GM18867 (cell line): ENCODE measurements around the gene ZC3HAV1.
A peak's percentile ranks its signal among the peaks of the same experiment; 100 is the strongest.
"Not testable (repeated sequence)": the region's sequence is repeated elsewhere in the genome, so short reads cannot be mapped to it uniquely, and the experiment has no call there.

Experiments used
- ATAC-seq: cut with Tn5 transposase; IDR thresholded peaks from one replicate; pipeline ENCODE4 v1.9.1; 2021; ENCODE audit warnings: mild to moderate bottlenecking, moderate library complexity; ENCODE audit not compliant: unreplicated experiment

ZC3HAV1 gene

DNA sequence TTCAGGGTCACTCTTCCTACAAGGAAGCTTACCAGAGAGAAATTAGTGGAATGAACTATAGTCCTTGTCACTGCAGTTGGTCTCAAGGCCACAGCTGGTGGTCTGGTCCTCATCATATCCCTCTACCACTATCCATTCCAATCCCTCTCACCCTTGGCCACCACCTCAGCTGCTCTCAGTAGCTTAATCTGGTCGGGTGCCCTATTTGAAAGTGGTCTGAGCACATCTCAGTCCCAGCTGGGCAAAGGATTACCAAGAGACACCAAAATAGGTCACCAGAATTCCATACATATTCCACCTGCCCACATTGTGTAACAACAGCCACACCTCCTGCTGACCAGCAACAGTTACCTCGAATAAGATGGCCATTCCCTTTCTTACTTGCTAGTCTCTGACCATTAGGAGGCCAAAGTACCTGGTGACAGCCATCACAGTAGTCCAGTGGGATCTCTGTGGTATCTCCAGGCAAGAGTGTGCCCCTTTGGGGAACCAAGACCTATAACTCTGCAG is 3.3 kb upstream of the ZC3HAV1 start:
- ATAC-seq, result no peak

DNA sequence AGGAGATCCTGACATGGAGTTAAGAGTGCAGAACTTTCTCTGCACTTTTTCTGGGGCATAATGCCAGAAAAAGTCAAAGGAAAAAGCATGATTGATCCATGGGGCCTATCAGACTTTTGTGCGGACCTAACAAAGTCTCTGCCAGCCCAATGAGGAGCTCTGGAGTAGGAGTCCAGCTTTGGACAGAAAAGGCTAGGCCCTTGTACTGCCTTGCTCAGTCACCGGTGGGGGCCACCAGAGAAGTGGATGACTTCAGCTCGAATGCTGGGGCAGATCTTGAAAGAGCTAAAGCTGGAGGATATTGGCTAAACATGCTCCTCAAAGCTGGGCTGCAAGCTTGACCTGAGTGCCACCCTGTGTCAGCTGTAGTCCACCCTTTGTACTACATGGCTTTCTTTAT is 2.8 kb upstream of the ZC3HAV1 start:
- no peak for ATAC-seq

DNA sequence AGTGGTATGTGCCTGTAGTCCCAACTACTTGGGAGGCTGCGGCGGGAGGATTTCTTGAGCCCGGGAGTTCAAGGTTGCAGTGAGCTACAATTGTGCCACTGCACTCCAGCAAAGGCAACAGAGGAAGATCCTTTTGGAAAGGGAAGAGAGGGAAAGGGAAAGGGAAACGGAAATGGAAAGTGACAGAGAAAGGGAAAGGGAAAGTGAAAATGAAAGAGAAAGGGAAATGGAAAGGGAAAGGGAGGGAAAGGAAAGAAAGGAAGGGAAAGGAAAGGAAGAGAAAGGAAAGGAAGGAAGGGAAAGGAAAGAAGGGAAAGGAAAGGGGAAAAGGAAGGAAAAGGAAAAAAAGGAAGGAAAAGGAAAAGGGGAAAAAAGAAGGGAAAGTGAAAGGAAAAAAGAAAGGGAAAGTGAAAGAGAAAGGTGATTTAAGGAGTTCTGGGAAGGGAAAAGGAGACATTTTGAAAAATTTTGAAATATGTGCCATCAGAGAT is 2.3 kb upstream of the ZC3HAV1 start:
- ATAC-seq, result no peak

DNA sequence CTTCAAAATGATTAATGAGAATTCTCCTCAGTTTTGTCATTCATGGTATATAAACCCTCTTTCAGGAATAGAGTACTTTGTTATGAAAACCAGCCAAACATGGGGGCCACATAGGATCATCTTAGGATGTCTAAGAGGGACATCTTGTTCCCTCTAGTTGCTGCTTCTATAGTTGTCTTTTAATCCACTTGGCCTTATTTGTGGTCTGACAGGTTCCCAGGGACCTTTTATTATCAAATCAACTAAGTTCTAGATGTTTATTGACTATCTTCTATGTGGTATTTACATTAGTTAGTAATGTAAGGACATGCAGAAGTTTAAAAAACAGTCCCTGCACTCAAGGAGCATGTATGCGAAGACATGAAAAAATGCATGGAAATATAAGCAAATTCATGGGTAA is 1.6 kb upstream of the ZC3HAV1 start:
- no peak for ATAC-seq

DNA sequence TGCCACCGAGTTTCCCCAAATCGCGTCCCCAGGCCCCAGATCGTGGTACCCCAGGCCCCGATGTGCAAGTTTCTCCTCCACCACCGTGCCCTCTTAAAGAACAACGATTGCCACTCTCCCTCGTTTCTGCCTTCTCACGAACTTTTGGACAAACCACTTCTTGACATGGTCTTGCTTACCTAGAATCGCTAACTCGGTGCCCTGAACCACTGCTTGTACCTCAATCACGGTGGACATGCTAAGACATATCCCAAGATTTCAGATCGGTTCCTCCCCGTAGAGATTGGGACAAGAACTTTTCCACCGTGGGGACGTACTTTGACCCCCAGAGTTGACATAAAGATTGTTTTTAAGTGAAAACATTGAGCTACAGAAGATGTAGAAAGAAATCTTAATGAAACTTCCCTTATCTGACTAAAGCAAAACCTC is 477 bp upstream of the ZC3HAV1 start:
- no peak for ATAC-seq

DNA sequence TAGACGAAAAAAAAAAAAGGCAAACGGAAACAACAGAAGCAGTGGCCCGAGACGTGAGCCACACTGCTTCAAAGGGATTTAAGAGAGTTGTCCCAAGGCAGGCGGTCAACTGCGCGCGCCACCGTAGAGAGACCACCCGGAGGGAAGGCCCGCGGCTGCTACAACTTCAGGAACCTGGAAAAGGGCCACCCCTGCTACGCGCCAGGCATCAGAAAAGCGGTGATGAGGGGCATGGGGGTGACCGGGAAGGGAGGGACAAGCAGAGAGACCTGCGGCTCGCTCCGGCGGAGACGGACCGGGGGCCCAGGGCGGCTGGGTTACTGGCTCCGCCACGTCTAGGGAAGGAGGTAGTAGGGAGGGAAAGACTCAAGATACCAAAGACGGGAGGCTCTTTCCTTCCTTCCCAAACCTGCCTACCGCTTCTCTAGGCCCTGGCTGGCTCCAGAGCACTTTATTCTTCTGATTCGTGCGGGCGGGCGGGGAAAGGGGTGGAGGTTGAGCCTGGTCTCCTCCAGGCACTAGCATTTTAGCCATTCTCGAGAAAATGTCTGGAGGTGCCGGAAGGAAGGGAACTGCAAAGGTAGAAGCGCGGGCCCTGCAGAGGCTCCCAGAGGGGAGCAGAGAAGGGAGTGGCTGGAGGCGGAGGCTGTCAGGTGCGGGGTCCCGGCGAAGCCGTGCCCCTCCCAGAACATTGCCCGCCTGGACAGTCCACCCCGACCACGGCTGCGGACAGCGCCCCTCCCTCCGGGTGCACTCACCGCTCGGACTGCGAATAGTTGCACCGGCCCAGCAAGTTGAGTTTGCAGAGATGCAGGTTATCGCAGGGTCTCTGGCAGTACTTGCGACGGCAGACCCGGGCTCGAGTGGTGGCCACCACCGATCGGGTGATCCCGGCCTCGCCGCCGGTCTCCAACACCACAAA is 993 bp downstream of the ZC3HAV1 start:
- ATAC-seq, result peak; percentile 3

DNA sequence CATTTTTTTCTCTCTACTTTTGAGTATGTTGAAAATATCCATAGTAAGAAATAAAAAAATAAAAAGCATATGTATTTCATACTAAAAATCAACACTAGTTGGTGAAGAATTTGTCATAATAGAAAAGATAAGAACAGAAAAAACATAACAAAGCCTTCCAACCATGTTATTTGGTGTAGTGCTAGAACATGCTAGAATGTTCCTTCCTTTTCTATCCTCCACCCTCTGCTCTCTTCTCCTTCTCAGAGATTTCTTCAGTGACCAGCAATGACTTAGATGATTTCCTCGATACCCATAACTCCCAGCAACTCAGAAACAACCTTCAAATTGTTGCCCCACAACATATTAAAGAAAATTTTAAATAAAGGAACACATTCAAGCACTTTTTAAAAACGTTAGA is 2.6 kb downstream of the ZC3HAV1 start:
- no peak for ATAC-seq

DNA sequence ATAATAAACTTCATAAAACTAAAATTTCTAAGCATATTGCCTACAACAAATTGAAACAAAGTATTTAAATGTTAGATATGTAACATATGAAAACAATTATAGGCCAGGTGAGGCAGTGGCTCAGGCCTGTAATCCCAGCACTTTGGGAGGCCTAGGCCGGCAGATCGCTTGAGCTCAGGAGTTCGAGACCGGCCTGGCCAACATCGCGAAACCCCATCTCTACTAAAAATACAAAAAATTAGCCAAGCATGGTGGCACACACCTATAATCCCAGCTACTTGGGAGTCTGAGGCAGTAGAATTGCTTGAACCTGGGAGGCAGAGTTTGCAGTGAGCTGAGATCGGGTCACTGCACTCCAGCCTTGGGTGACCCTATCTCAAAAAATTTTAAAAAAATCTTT is 3.3 kb downstream of the ZC3HAV1 start:
- ATAC-seq, result not testable (repeated sequence)

DNA sequence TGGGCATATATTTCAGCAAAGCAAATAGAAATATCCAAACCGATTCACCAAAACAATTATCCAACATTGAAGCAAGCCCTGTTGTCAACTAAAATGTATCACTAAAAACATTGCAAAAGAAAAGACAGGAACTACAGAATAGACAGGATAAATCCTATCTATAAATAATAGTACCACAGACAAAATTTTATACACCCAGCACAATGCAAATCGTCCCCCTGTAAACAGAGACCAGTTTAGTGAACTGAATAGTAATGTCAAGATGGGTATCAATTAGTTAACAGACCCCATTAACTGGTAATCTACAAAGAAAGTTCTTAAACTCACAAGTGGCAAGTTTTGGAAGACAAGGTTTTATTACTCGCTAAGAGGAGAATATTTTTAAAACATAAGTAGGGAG is 4.0 kb downstream of the ZC3HAV1 start:
- no peak for ATAC-seq

DNA sequence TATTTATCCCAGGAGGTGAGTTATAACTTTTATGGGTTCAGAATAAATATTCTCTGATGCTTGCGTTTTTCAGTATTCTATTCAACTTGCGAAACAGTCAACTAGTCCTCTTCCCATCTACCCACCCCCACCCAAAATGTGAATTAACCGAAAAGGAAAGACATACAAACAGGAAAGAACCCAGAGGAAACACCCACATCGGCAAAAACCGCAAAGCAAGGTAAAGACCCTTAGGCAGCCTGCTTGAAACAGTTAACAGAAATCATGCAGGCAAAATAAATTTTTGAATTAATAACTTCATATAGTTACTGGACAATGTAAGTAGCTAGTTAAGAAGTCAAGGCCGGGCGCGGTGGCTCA is 5.4 kb downstream of the ZC3HAV1 start:
- no peak for ATAC-seq

DNA sequence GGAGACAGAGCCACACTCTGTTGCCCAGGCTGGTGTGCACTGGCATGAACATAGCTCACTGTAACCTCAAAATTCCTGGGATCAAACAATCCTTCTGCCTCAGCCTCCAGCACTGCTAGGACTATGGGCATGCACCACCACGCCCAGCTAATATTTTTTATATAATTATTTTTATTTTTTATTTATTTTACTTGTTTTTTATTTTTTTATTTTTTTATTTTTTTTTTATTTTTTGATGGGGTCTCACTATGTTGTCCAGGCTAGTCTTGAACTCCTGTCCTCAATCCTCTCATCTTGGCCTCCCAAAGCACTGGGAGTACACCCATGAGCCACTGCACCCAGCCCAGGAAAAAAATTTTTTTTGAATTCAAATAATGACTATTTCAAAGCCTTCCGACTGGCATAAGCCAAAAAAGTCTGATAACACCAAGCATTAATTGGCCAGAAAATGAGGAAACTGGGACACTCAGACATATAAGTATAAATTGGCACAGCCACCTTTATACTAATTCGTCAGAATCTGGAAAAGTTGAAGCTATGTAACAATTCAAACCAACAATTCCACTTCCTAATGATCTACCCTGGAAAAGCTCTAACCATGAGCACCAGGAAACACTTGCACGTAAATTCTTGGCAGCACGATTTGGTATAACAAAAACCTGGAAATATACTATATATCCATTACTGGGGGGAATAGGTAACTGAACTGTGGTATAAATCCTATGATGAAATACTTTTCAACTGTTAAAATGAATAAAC is 6.3 kb downstream of the ZC3HAV1 start:
- no peak for ATAC-seq

DNA sequence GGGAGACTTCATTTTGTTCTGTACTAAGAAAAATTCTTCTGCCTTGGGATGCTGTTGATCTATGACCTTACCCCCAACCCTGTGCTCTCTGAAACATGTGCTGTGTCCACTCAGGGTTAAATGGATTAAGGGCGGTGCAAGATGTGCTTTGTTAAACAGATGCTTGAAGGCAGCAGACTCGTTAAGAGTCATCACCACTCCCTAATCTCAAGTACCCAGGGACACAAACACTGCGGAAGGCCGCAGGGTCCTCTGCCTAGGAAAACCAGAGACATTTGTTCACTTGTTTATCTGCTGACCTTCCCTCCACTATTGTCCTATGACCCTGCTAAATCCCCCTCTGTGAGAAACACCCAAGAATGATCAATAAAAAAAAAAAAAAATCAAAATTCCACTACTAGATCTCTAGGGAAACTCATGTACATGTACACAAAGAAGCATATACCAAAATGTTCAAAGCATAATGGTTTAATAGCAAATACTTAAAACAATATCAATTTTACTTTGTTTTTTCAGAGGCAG is 7.8 kb downstream of the ZC3HAV1 start:
- ATAC-seq, result not testable (repeated sequence)

DNA sequence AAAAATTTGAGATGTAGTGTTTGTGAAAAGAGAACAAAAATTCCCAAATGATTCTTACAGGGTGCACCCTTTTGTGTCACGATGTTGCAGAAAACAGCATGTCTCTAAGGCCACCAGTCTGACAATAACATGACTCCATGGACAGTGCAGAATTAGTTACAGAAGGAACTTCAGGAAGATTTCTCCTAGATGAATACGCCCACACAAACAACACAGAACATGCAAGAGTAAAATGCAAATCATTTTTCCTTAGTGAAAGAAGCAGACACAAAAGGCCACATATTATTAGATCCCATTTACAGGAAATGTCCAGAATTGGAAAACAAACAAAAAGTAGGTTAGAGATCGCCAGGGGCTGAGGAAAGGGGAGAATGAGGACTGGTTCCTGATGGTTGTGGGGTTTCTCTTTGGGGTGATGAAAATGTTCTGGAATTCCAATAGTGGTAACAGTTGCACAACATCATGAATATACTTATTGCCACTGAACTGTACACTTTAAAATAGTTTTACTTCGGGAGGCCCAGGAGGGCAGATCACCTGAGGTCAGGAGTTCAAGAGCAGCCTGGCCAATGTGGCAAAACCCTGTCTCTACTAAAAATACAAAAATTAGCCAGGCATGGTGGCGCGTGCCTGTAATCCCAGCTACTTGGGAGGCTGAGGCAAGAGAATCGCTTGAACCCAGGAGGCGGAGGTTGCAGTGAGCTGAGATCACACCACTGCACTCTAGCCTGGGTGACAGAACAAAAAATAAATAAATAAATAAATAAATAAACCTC is 10.2 kb downstream of the ZC3HAV1 start:
- no peak for ATAC-seq

DNA sequence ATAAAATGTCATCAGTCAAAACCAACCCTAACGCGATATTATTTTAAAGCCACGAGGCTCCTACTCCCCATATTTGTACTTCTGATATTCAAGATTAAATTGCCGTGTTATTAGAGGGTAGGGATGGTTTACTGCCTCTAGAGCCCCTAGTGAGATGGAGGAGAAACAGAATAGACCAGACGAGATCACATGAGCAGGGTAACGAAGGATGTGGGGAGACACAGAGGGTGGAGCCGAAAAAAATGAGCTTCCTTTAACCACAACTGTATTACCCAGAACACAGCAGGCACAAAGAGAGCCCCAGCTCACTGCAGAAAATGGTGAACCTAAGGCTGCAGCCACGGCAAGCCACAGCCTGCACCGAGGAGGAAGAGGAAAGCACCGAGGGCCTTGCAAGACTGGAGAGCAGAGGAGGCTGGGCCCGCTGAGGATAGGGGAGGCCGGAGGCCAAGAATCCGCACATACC is 14.3 kb downstream of the ZC3HAV1 start:
- peak; percentile 99 for ATAC-seq

DNA sequence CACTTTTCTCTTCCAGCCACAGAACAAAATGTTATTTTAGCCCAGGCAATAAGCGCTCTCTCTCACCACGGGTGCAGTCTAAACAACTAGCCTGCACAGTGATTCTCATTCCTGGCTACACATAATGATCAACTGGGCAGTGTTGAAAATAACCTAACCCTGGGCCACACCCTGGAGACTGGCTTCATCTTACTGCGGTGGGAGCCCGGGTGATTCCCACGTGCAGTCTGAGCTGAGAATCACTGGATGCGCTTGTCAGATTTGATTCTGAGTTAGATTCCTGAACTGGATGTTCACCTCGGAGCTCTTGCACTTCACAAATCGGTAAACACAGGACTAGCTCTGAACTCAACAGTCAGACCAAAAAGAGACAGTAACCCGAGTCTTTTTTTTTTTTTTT is 14.9 kb downstream of the ZC3HAV1 start:
- no peak for ATAC-seq

DNA sequence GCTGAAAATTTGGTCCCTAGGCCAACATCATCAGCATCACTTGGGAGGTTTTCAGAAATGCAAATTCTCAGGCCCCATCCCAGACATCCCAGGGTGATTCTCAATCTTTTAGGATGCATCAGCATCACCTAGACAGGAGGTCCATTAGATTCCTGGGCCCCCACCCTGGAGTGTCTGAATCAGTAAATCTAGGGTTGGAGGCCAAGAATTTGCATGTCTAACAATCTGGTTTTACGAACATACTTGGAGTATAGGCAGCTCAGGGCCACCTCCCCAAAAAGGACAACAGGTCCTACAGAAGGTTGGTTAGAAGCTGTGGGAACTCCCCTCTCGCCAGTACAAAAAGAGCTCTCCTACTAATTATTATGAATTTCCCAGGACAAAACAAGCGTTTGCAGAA is 15.5 kb downstream of the ZC3HAV1 start:
- no peak for ATAC-seq

DNA sequence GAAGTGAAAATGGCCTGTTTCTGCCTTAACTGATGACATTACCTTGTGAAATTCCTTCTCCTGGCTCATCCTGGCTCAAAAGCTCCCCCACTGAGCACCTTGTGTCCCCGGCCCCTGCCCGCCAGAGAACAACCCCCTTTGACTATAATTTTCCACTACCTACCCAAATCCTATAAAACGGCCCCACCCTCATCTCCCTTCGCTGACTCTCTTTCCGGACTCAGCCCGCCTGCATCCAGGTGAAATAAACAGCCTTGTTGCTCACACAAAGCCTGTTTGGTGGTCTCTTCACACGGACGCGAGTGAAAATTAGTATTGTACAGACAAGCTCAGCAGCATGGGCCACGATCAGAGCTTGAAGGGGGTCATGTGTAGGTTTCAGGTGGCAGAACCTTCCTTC is 16.0 kb downstream of the ZC3HAV1 start:
- ATAC-seq, result not testable (repeated sequence)

DNA sequence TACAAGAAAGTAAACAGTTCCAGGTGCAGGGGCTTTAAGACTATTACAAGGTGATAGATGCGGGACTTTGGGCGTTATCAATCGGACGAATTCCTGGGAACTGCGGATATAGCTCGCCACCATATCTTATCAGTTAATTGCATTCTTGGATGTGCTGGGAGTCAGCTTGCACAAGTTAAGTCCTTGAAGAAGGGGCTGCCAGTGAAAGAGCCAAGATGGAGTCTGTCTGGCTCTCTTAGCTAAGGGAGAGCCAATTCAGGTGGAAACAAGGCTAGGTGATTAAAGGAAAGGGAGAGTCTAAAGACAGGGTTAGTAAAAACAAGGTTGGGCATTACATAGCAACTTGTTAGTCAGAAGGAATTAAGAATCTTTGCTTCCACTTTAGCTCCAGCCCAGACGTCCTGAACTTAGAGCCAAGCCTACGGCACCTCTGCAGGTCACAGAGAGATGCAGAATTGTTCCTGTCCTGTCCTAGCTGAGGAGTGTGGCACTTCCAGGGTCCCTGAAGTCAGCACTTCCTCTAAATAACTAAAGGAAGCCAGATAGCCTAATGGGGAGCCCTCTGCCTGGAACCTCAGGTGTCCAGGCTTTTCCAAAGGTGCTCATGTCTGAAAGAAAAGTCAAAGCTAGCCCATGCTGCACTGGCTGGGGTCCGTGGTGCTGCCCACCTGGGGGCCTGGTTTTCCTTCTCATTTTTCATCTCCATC is 17.3 kb downstream of the ZC3HAV1 start:
- ATAC-seq, result no peak

DNA sequence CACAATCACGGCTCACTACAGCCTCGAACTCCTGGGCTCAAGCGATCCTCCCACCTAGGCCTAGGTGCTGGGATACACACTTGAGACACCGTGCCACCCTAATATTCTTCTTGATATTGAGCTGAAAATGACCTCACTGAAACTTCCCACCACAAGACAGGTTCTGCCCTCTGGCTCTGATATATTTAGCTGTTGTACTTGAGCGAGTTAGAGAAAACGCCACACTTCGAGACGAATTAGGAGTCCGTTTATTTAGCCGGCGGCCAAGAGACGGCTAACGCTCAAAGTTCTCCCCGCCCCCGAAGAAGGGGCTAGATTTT is 17.9 kb downstream of the ZC3HAV1 start:
- no peak for ATAC-seq

DNA sequence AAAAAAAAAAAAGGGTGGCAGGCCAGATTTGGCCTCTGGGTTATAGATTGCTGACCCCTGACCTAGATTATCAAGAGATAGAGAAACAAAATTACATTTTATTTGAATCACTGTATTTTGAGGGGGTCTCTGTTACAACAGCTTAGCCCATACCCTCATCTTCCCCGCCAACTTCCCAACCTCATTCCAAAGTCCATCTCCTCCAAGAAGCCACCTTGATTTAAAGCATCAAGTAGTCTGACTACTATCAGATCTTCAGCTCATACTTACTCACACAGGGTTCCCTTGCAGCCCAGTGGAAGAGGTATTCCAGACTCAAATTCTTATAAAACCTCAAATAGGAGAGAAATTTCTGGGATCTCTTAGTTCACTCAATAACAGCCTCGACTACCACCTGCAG is 20.4 kb downstream of the ZC3HAV1 start:
- ATAC-seq, result no peak
